ENCODE results near the gene NLRC5.

Gene NLRC5

GRCh38 chr16:57042157-57043111 lies 53.1 kb downstream of the NLRC5 start:
- no CpG with 5 or more reads among the region's 14 CpGs for whole genome bisulfite sequencing, 2 donors (ENCODE audit: extremely low coverage in 2 of 2, insufficient read length in 2 of 2, insufficient replicate concordance in 1 of 2)
- no peak overlapping the region for H3K23ac ChIP-seq (ENCODE audit: low read depth, low read length, poor library complexity)
- no peak overlapping the region for H3K4me3 ChIP-seq (ENCODE audit: low read length in 2 of 2)
- peak overlapping the region; percentile 11 for H3K18ac ChIP-seq (ENCODE audit: low read length)
- H3K27me3 ChIP-seq (ENCODE audit: control insufficient read depth in 3 of 3, insufficient read depth in 3 of 3, low read depth in 1 of 3, low read length in 3 of 3) = peaks cover 0 to 12% (median 0%) of the 10 kb centered on the region in 3 experiments
- H3K27ac ChIP-seq (replicated peaks; ENCODE audit: low read length) = no peak overlapping the region
- H2AFZ ChIP-seq (ENCODE audit: low read length) = no peak overlapping the region
- peaks cover 0 to 2% of the 10 kb centered on the region in 2 donors for H3K4me1 ChIP-seq (ENCODE audit: control insufficient read depth in 2 of 2, insufficient read depth in 1 of 2, low read depth in 1 of 2, low read length in 2 of 2)
- H4K91ac ChIP-seq (ENCODE audit: low read depth, low read length, poor library complexity) = no peak overlapping the region
- no peaks in the 10 kb centered on the region for H3K36me3 ChIP-seq (replicated peaks in 1 of 2; ENCODE audit: control insufficient read depth in 2 of 2, insufficient read depth in 2 of 2, low read length in 2 of 2)
- H3K9me3 ChIP-seq (replicated peaks in 1 of 2; ENCODE audit: control insufficient read depth in 2 of 2, insufficient read depth in 1 of 2, low read depth in 1 of 2, low read length in 2 of 2) = peaks cover 2 to 4% of the 10 kb centered on the region in 2 donors
- H3K9ac ChIP-seq (ENCODE audit: low read depth, low read length, poor library complexity) = no peak overlapping the region
- H3K4me2 ChIP-seq (ENCODE audit: insufficient read depth, low read length, poor library complexity, severe bottlenecking) = no peak overlapping the region
- H4K8ac ChIP-seq (ENCODE audit: low read depth, low read length) = no peak overlapping the region
- no peak overlapping the region for H3K14ac ChIP-seq (ENCODE audit: low read length)
- H3K4ac ChIP-seq (ENCODE audit: low read length) = no peak overlapping the region
- no peak overlapping the region for H2BK5ac ChIP-seq (ENCODE audit: low read length)
- H2AK5ac ChIP-seq (ENCODE audit: low read depth, low read length) = no peak overlapping the region
- DNase-seq (ENCODE audit: low spot score) = no peak
- H2BK15ac ChIP-seq (ENCODE audit: low read length) = no peak overlapping the region
- H2BK12ac ChIP-seq (ENCODE audit: low read length) = no peak overlapping the region
- no peaks in the 10 kb centered on the region for H3K79me1 ChIP-seq (ENCODE audit: low read depth, low read length)
- H2BK120ac ChIP-seq (ENCODE audit: low read depth, low read length) = no peak overlapping the region

- Histone ChIP-seq H3K9me3 (replicated peaks in 1 of 2; ENCODE audit: control insufficient read depth in 2 of 2, insufficient read depth in 1 of 2, low read depth in 1 of 2, low read length in 2 of 2) (peaks cover 2 to 4% of the 10 kb centered on the region in 2 donors), H4K8ac (ENCODE audit: low read depth, low read length) (no peak overlapping the region), H3K27ac (replicated peaks; ENCODE audit: low read length) (no peak overlapping the region), H3K4me2 (ENCODE audit: insufficient read depth, low read length, poor library complexity, severe bottlenecking) (no peak overlapping the region), H3K27me3 (ENCODE audit: control insufficient read depth in 3 of 3, insufficient read depth in 3 of 3, low read depth in 1 of 3, low read length in 3 of 3) (peaks cover 0 to 8% (median 0%) of the 10 kb centered on the region in 3 experiments), H3K18ac (ENCODE audit: low read length) (no peak overlapping the region), H2BK5ac (ENCODE audit: low read length) (no peak overlapping the region), H2BK12ac (ENCODE audit: low read length) (no peak overlapping the region), H2AK5ac (ENCODE audit: low read depth, low read length) (no peak overlapping the region), H3K9ac (ENCODE audit: low read depth, low read length, poor library complexity) (peak overlapping the region; percentile 35), H3K4me3 (ENCODE audit: low read length in 2 of 2) (no peak overlapping the region), H3K23ac (ENCODE audit: low read depth, low read length, poor library complexity) (no peak overlapping the region), H2BK15ac (ENCODE audit: low read length) (no peak overlapping the region), H2BK120ac (ENCODE audit: low read depth, low read length) (no peak overlapping the region), H3K4ac (ENCODE audit: low read length) (no peak overlapping the region), H3K79me1 (ENCODE audit: low read depth, low read length) (no peaks in the 10 kb centered on the region), H4K91ac (ENCODE audit: low read depth, low read length, poor library complexity) (no peak overlapping the region), H3K36me3 (replicated peaks in 1 of 2; ENCODE audit: control insufficient read depth in 2 of 2, insufficient read depth in 2 of 2, low read length in 2 of 2) (no peaks in the 10 kb centered on the region), H3K14ac (ENCODE audit: low read length) (no peak overlapping the region), H2AFZ (ENCODE audit: low read length) (no peak overlapping the region), H3K4me1 (ENCODE audit: control insufficient read depth in 2 of 2, insufficient read depth in 1 of 2, low read depth in 1 of 2, low read length in 2 of 2) (peaks cover 0 to 2% of the 10 kb centered on the region in 2 donors)
- no CpG with 5 or more reads among the region's 9 CpGs for WGBS, 2 donors (ENCODE audit: extremely low coverage in 2 of 2, insufficient read length in 2 of 2, insufficient replicate concordance in 1 of 2)
- DNase-seq (ENCODE audit: low spot score) = no peak
Measured at GRCh38 chr16:57043248-57043647, 53.9 kb downstream of the NLRC5 start.

- Histone ChIP-seq H2BK5ac (ENCODE audit: low read length) (no peak overlapping the region), H3K9me3 (replicated peaks in 1 of 2; ENCODE audit: control insufficient read depth in 2 of 2, insufficient read depth in 1 of 2, low read depth in 1 of 2, low read length in 2 of 2) (peaks cover 2 to 4% of the 10 kb centered on the region in 2 donors), H3K4me1 (ENCODE audit: control insufficient read depth in 2 of 2, insufficient read depth in 1 of 2, low read depth in 1 of 2, low read length in 2 of 2) (peaks cover 0 to 2% of the 10 kb centered on the region in 2 donors), H3K18ac (ENCODE audit: low read length) (peak overlapping the region; percentile 25), H3K23ac (ENCODE audit: low read depth, low read length, poor library complexity) (peak overlapping the region; percentile 6), H3K4me2 (ENCODE audit: insufficient read depth, low read length, poor library complexity, severe bottlenecking) (no peak overlapping the region), H3K79me1 (ENCODE audit: low read depth, low read length) (no peaks in the 10 kb centered on the region), H3K4ac (ENCODE audit: low read length) (no peak overlapping the region), H3K27me3 (ENCODE audit: control insufficient read depth in 3 of 3, insufficient read depth in 3 of 3, low read depth in 1 of 3, low read length in 3 of 3) (peaks cover 0 to 3% (median 0%) of the 10 kb centered on the region in 3 experiments), H4K8ac (ENCODE audit: low read depth, low read length) (no peak overlapping the region), H4K91ac (ENCODE audit: low read depth, low read length, poor library complexity) (no peak overlapping the region), H2BK120ac (ENCODE audit: low read depth, low read length) (no peak overlapping the region), H3K36me3 (replicated peaks in 1 of 2; ENCODE audit: control insufficient read depth in 2 of 2, insufficient read depth in 2 of 2, low read length in 2 of 2) (no peaks in the 10 kb centered on the region), H3K4me3 (ENCODE audit: low read length in 2 of 2) (no peak overlapping the region), H2AFZ (ENCODE audit: low read length) (peak overlapping the region; percentile 79), H2BK15ac (ENCODE audit: low read length) (no peak overlapping the region), H2AK5ac (ENCODE audit: low read depth, low read length) (no peak overlapping the region), H2BK12ac (ENCODE audit: low read length) (no peak overlapping the region), H3K9ac (ENCODE audit: low read depth, low read length, poor library complexity) (no peak overlapping the region), H3K14ac (ENCODE audit: low read length) (no peak overlapping the region), H3K27ac (replicated peaks; ENCODE audit: low read length) (no peak overlapping the region)
- WGBS, 2 donors (ENCODE audit: extremely low coverage in 2 of 2, insufficient read length in 2 of 2, insufficient replicate concordance in 1 of 2) = no CpG with 5 or more reads among the region's 12 CpGs
- DNase-seq (ENCODE audit: low spot score) = no peak
Measured at GRCh38 chr16:57044931-57045693, 55.8 kb downstream of the NLRC5 start.
